H1 (cell line): ENCODE data around the gene SULF2. TPM values are rescaled to one million over a fixed set of nuclear protein-coding genes. Genes with fewer than 3 reads are reported as not detected.

Experiments used
- CTCF ChIA-PET: fragments of 300-600 bp; sonication (Branson Sonifier 250); formaldehyde crosslinking; loops from one replicate; lab custom pipeline; 2021; ENCODE audit not compliant: partially characterized antibody; lab: Charles Lee
- POLR2A ChIA-PET: fragments of 300-600 bp; sonication (Branson Sonifier 250); formaldehyde crosslinking; loops from one replicate; lab custom pipeline; 2021; ENCODE audit warnings: inconsistent platforms; ENCODE audit not compliant: partially characterized antibody; lab: Charles Lee
- DNase-seq, 2 experiments: peaks; one replicate each; pipeline versions ENCODE4 v3.0.0 to v3.0.0-alpha.2; 2010 to 2022; ENCODE audit warnings: low spot score in 2 of 2, low read depth in 1 of 2, mixed read lengths in 1 of 2
- FAIRE-seq: peaks from 2 replicates; lab custom pipeline; 2011; peaks lifted over from hg19 to GRCh38; lab: Jason Lieb, UNC
- H2AFZ ChIP-seq: 2 replicates; pipeline ENCODE4 v1.8.1; 2012; ENCODE audit warnings: low read length, inconsistent platforms
- H2AK5ac ChIP-seq: 2 replicates; pipeline ENCODE4 v1.6.1; 2013; ENCODE audit warnings: low read depth, low read length
- H2BK120ac ChIP-seq: replicated peaks from 2 replicates; pipeline ENCODE3; 2013; ENCODE audit warnings: low read depth, low read length, inconsistent platforms
- H2BK12ac ChIP-seq: 2 replicates; pipeline ENCODE4 v1.6.1; 2013; ENCODE audit warnings: low read depth, low read length
- H2BK15ac ChIP-seq: 2 replicates; pipeline ENCODE4 v1.6.1; 2013; ENCODE audit warnings: low read length
- H2BK20ac ChIP-seq: 2 replicates; pipeline ENCODE4 v1.6.1; 2013; ENCODE audit warnings: low read length
- H2BK5ac ChIP-seq: 2 replicates; pipeline ENCODE4 v1.6.1; 2013; ENCODE audit warnings: low read depth, low read length
- H3K14ac ChIP-seq: 2 replicates; pipeline ENCODE4 v1.6.1; 2013; ENCODE audit warnings: inconsistent platforms; ENCODE audit not compliant: insufficient read length
- H3K18ac ChIP-seq: 2 replicates; pipeline ENCODE4 v1.6.1; 2013; ENCODE audit warnings: low read length; ENCODE audit errors: extremely low read depth
- H3K23ac ChIP-seq: 2 replicates; pipeline ENCODE4 v1.6.1; 2013; ENCODE audit warnings: inconsistent platforms; ENCODE audit not compliant: insufficient read length
- H3K23me2 ChIP-seq: 2 replicates; pipeline ENCODE4 v1.6.1; 2013; ENCODE audit warnings: low read depth, low read length
- H3K27ac ChIP-seq: 2 replicates; pipeline ENCODE4 v1.6.1; 2011; ENCODE audit warnings: low read depth, low read length, inconsistent platforms
- H3K27me3 ChIP-seq, 4 experiments: replicated peaks in 1 of 4; 1 replicate in 1 of 4; 2 replicates in 3 of 4; pipeline versions ENCODE4 v1.6.1 to v1.8.1; 2011 to 2013; ENCODE audit warnings: low read length in 3 of 4, mild to moderate bottlenecking in 3 of 4, inconsistent platforms in 2 of 4, mixed read lengths in 2 of 4, moderate library complexity in 1 of 4; ENCODE audit not compliant: control insufficient read depth in 3 of 4, insufficient read depth in 3 of 4; ENCODE audit errors: extremely low read depth in 1 of 4
- H3K36me3 ChIP-seq, 4 experiments: 2 replicates each; pipeline versions ENCODE4 v1.6.1 to v1.8.1; 2011 to 2013; ENCODE audit warnings: mild to moderate bottlenecking in 4 of 4, low read length in 3 of 4, moderate library complexity in 2 of 4, control low read depth in 1 of 4, inconsistent platforms in 1 of 4; ENCODE audit not compliant: insufficient read depth in 4 of 4, control insufficient read depth in 2 of 4
- H3K4ac ChIP-seq: replicated peaks from 2 replicates; pipeline ENCODE3; 2013; ENCODE audit warnings: low read length, low read depth, mixed read lengths, inconsistent platforms; ENCODE audit not compliant: insufficient read length
- H3K4me1 ChIP-seq, 4 experiments: replicated peaks in 1 of 4; 1 replicate in 1 of 4; 2 replicates in 3 of 4; pipeline versions ENCODE4 v1.6.1 to v1.8.1; 2011 to 2013; ENCODE audit warnings: low read length in 3 of 4, inconsistent platforms in 2 of 4, mixed read lengths in 1 of 4; ENCODE audit not compliant: insufficient read depth in 4 of 4, control insufficient read depth in 3 of 4
- H3K4me2 ChIP-seq, 2 experiments: 2 replicates each; pipeline versions ENCODE4 v1.6.1 to v1.8.1; 2011 to 2013; ENCODE audit warnings: low read depth in 2 of 2, low read length in 2 of 2, control low read depth in 1 of 2, inconsistent platforms in 1 of 2, mild to moderate bottlenecking in 1 of 2; ENCODE audit not compliant: insufficient read depth in 1 of 2
- H3K4me3 ChIP-seq, 4 experiments: fragments of 200-600, 300-600 bp in 1 of 4; sonication (generic), shearing (Covaris generic), sonication (Bioruptor Twin) in 1 of 4; 2 replicates each; pipeline versions ENCODE4 v1.5.1 to v1.8.1; 2011 to 2016; ENCODE audit warnings: low read length in 4 of 4, low read depth in 3 of 4, control low read depth in 2 of 4, inconsistent platforms in 2 of 4, mild to moderate bottlenecking in 2 of 4, mixed read lengths in 1 of 4, moderate library complexity in 1 of 4; ENCODE audit not compliant: insufficient read depth in 2 of 4; ENCODE audit errors: extremely low read depth in 1 of 4
- H3K56ac ChIP-seq: replicated peaks from 2 replicates; pipeline ENCODE3; 2013; ENCODE audit warnings: low read depth, mild to moderate bottlenecking, mixed read lengths, low read length, inconsistent platforms; ENCODE audit not compliant: insufficient read length
- H3K79me1 ChIP-seq: 2 replicates; pipeline ENCODE4 v1.6.1; 2013; ENCODE audit warnings: low read depth, low read length, control low read depth
- H3K79me2 ChIP-seq, 2 experiments: 2 replicates each; pipeline versions ENCODE4 v1.6.1 to v1.8.1; 2012 to 2013; ENCODE audit warnings: low read length in 2 of 2, mild to moderate bottlenecking in 2 of 2, inconsistent platforms in 1 of 2; ENCODE audit not compliant: insufficient read depth in 2 of 2, control insufficient read depth in 1 of 2
- H3K9ac ChIP-seq, 4 experiments: replicated peaks in 1 of 4; 1 replicate in 1 of 4; 2 replicates in 3 of 4; pipeline versions ENCODE4 v1.6.1 to v1.8.1; 2011 to 2013; ENCODE audit warnings: low read depth in 3 of 4, low read length in 3 of 4, control low read depth in 2 of 4, mild to moderate bottlenecking in 2 of 4, moderate library complexity in 2 of 4, inconsistent platforms in 1 of 4; ENCODE audit errors: extremely low read depth in 1 of 4
- H3K9me3 ChIP-seq, 2 experiments: 2 replicates each; pipeline versions ENCODE4 v1.6.1 to v1.8.1; 2012 to 2013; ENCODE audit warnings: mild to moderate bottlenecking in 2 of 2, moderate library complexity in 2 of 2, control low read depth in 1 of 2, inconsistent platforms in 1 of 2, low read depth in 1 of 2, low read length in 1 of 2, mixed read lengths in 1 of 2; ENCODE audit not compliant: insufficient read depth in 2 of 2
- H4K20me1 ChIP-seq, 2 experiments: replicated peaks in 1 of 2; 2 replicates each; pipeline versions ENCODE3 to v1.8.1; 2011 to 2013; ENCODE audit warnings: inconsistent platforms in 2 of 2, low read length in 2 of 2, mild to moderate bottlenecking in 1 of 2; ENCODE audit not compliant: insufficient read depth in 2 of 2, control insufficient read depth in 1 of 2
- H4K5ac ChIP-seq: 2 replicates; pipeline ENCODE4 v1.6.1; 2013; ENCODE audit warnings: low read length, low read depth, mixed read lengths, inconsistent platforms; ENCODE audit not compliant: insufficient read length
- H4K8ac ChIP-seq: 2 replicates; pipeline ENCODE4 v1.8.0; 2013; ENCODE audit warnings: mild to moderate bottlenecking, moderate library complexity, low read length, inconsistent platforms; ENCODE audit not compliant: insufficient read depth; ENCODE audit errors: extremely low read depth
- H4K91ac ChIP-seq: replicated peaks from 2 replicates; pipeline ENCODE3; 2013; ENCODE audit warnings: low read length, mixed read lengths, inconsistent platforms; ENCODE audit not compliant: insufficient read length
- CHD1 ChIP-seq: IDR thresholded peaks from 2 replicates; pipeline ENCODE4 v1.6.1; 2012; ENCODE audit warnings: low read depth, low read length, improper control_type of control experiment
- WGBS, 2 experiments: shearing (Covaris generic) in 1 of 2; methylation state at CpG; one replicate each; pipeline versions ENCODE4 v1.1.6 to v1.1.7; 2013 to 2015; ENCODE audit warnings: low lambda C conversion rate in 2 of 2, mixed read lengths in 2 of 2, inconsistent platforms in 1 of 2, low coverage in 1 of 2, missing lambda C conversion rate in 1 of 2; ENCODE audit not compliant: insufficient replicate concordance in 2 of 2, insufficient coverage in 1 of 2, insufficient read length in 1 of 2; ENCODE audit errors: extremely low coverage in 1 of 2, missing lambda C conversion rate in 1 of 2; 5-methylcytosine and 5-hydroxymethylcytosine counted together
- polyA plus RNA-seq, 7 experiments: library from polyadenylated mRNA; depleted of rRNA in 3 of 7; stranded (reverse) in 5 of 7; unstranded in 2 of 7; fragments of >200 nt in 5 of 7; fragments of 200-250 nt in 2 of 7; gene quantifications; 1 replicate in 5 of 7; 2 replicates in 1 of 7; 4 replicates in 1 of 7; pipeline versions ENCODE4 v1.2.1 to v1.2.3, GENCODE V29; 2011 to 2013; ENCODE audit warnings: missing spikeins in 2 of 7, mixed read lengths in 2 of 7
- total RNA-seq: library from RNA; stranded (reverse); fragmentation: NEBNext Ultra II Directional; extraction: Animal tissue kit (Norgen Biotek cat#: 25700); gene quantifications from 2 replicates; pipeline ENCODE4 v1.2.1, GENCODE V29; 2021

Gene SULF2
- total and polyA plus RNA-seq, 2 of the 8 experiments (the other 6 are each of a cell fraction or from before 2014, with no cell fraction given), result 15.7 to 28.2 TPM

- CTCF ChIA-PET, result interaction anchor here (0.7 to 1.1 kb wide), 2 partner anchors 22 to 446 kb away, joined by 3 read pairs; no protein-coding TSS in a partner anchor
- TF ChIP-seq CHD1, result no peak
- TF ChIP-seq, all 59 proteins: peak for 0
These were observed 143.2 kb downstream of the SULF2 start for GRCh38 chr20:47642118-47642517.

More at GRCh38 chr20:47642118-47642517, 143.2 kb downstream of the SULF2 start:
- Histone ChIP-seq H3K9ac (no peak overlapping the region), H2BK20ac (no peak overlapping the region), H3K27ac (no peak overlapping the region), H3K9me3 (no peaks in the 10 kb centered on the region), H3K14ac (no peak overlapping the region), H3K4ac (no peak overlapping the region), H3K36me3 (peaks cover 7 to 43% (median 23%) of the 10 kb centered on the region in 4 experiments), H4K20me1 (no peaks in the 10 kb centered on the region), H4K5ac (no peak overlapping the region), H3K79me2 (no peaks in the 10 kb centered on the region), H3K56ac (no peak overlapping the region), H2AFZ (no peak overlapping the region), H2AK5ac (no peak overlapping the region), H3K4me2 (no peak overlapping the region), H2BK15ac (no peak overlapping the region), H2BK120ac (no peak overlapping the region), H3K4me1 (peaks cover 0 to under 1% (median 0%) of the 10 kb centered on the region in 4 experiments; a peak in 2 of 7 replicates), H2BK5ac (no peak overlapping the region), H3K79me1 (no peaks in the 10 kb centered on the region), H3K18ac (no peak overlapping the region), H3K4me3 (no peak overlapping the region), H4K91ac (no peak overlapping the region), H3K27me3 (no peaks in the 10 kb centered on the region), H4K8ac (no peak overlapping the region), H3K23me2 (no peaks in the 10 kb centered on the region), H2BK12ac (no peak overlapping the region), H3K23ac (no peak overlapping the region)
- no peak for DNase-seq
- POLR2A ChIA-PET, result no interaction called here
- 89% methylated on average over 4 of the region's 4 CpGs; no CpG with 5 or more reads in 1 of the 2 experiments for WGBS, 2 experiments
- no peak for FAIRE-seq
